Muscle layer of duodenum (tissue), 2 donors: ENCODE data around the gene MAP4K5.

ENCODE experiments used
- H3K27ac ChIP-seq: one replicate; pipeline ENCODE4 v1.7.0; 2013; ENCODE audit warnings: mild to moderate bottlenecking, low read length
- H3K27me3 ChIP-seq: one replicate; pipeline ENCODE4 v1.7.0; 2013; ENCODE audit warnings: low read depth, mild to moderate bottlenecking, control low read depth, low read length
- H3K36me3 ChIP-seq, 2 donors: one replicate each; pipeline ENCODE4 v1.7.0; 2013; ENCODE audit warnings: low read length in 2 of 2, control low read depth in 1 of 2, mild to moderate bottlenecking in 1 of 2; ENCODE audit not compliant: insufficient read depth in 2 of 2, control insufficient read depth in 1 of 2
- H3K4me1 ChIP-seq, 2 donors: one replicate each; pipeline ENCODE4 v1.7.0; 2013; ENCODE audit warnings: low read length in 2 of 2, mild to moderate bottlenecking in 2 of 2, control low read depth in 1 of 2, moderate library complexity in 1 of 2; ENCODE audit not compliant: insufficient read depth in 2 of 2, control insufficient read depth in 1 of 2
- H3K4me3 ChIP-seq, 2 donors: one replicate each; pipeline ENCODE4 v1.7.0; 2013; ENCODE audit warnings: low read length in 2 of 2, low read depth in 1 of 2, mild to moderate bottlenecking in 1 of 2
- H3K9me3 ChIP-seq, 2 donors: one replicate each; pipeline ENCODE4 v1.7.0; 2013; ENCODE audit warnings: low read length in 2 of 2, control low read depth in 1 of 2, mild to moderate bottlenecking in 1 of 2; ENCODE audit not compliant: control insufficient read depth in 1 of 2
- donor health status: healthy.

The MAP4K5 gene

DNA sequence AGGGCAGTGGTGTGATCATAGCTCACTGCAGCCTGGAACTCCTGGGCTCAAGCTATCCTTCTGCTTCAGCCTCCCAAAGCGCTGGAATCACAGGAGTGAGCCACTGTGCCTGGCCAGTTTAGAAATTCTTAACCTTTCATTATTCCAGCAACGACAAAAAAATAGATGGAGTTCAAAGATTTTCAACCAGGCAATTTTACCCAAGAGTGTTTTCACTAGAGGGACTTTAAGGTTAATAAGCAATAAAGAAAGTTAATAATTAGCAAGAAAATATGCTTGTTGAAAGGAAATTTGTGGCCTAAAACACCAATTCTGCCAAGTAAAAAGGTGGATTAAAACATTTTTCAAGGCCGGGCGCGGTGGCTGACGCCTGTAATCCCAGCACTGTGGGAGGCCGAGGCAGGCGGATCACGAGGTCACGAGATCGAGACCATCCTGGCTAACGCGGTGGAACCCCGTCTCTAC lies 150.5 kb downstream of the MAP4K5 start:
- no peaks in the 10 kb centered on the region for H3K4me1 ChIP-seq

DNA sequence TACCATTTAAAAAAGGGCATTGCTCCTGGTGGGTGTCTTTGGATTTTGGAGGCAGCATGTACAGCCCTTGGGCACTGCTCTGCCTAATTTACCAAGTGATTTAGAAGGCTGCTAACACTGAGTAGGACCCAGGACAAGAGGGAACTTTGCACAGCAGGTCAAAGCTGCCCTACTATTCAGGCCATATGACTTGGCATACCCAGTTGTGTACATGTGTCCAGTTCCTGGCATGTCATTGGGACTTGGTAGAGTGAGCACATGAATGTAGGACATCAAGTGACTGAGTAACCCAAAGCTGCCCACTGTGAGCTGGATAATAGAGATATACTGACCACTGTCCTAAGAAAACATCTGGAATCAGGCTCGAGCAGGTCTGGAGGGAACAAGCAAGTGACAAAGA lies 151.4 kb downstream of the MAP4K5 start:
- Histone ChIP-seq H3K4me3 (no peak overlapping the region), H3K27me3 (no peaks in the 10 kb centered on the region), H3K36me3 (no peaks in the 10 kb centered on the region), H3K4me1 (no peaks in the 10 kb centered on the region), H3K9me3 (no peaks in the 10 kb centered on the region), H3K27ac (no peak overlapping the region)

More for the DNA sequence above, 150.5 kb downstream of the MAP4K5 start:
- Histone ChIP-seq H3K27ac (no peak overlapping the region), H3K27me3 (no peaks in the 10 kb centered on the region), H3K9me3 (no peaks in the 10 kb centered on the region), H3K4me3 (no peak overlapping the region), H3K36me3 (no peaks in the 10 kb centered on the region)

GRCh38 chr14:50380455-50380854 lies 151.9 kb downstream of the MAP4K5 start:
- Histone ChIP-seq H3K4me3 (no peak overlapping the region), H3K27ac (no peak overlapping the region), H3K36me3 (no peaks in the 10 kb centered on the region), H3K4me1 (no peaks in the 10 kb centered on the region), H3K9me3 (no peaks in the 10 kb centered on the region), H3K27me3 (no peaks in the 10 kb centered on the region)

DNA sequence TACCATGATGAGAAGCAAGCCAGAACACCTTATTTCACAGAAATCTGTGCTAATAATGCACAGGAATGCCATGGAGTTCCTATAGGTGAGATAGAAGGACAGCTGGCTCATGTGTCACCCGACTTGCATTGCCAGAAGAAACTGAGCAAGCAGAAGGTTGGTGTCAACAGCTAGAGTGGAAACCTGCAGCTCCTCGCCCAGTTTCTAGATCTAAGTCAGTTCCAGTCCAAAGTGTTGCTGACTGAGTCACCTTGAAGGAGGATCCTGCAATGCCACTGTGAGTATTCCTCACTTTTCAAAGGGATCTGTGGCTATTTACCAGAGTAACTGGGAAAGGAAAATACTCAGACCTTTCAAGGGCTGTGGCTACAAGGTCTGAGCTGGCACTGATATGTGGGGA lies 152.8 kb downstream of the MAP4K5 start:
- H3K27ac ChIP-seq, result no peak overlapping the region
- H3K27me3 ChIP-seq, result no peaks in the 10 kb centered on the region
- H3K9me3 ChIP-seq, result no peaks in the 10 kb centered on the region
- H3K4me3 ChIP-seq, result no peak overlapping the region
- H3K36me3 ChIP-seq, result no peaks in the 10 kb centered on the region
- no peaks in the 10 kb centered on the region for H3K4me1 ChIP-seq

- H3K4me3 ChIP-seq, result no peak overlapping the region
- no peaks in the 10 kb centered on the region for H3K4me1 ChIP-seq
- H3K27ac ChIP-seq, result no peak overlapping the region
- H3K36me3 ChIP-seq, result no peaks in the 10 kb centered on the region
- H3K9me3 ChIP-seq, result no peaks in the 10 kb centered on the region
- no peaks in the 10 kb centered on the region for H3K27me3 ChIP-seq
Observed at GRCh38 chr14:50377550-50378085, 154.8 kb downstream of the MAP4K5 start.

DNA sequence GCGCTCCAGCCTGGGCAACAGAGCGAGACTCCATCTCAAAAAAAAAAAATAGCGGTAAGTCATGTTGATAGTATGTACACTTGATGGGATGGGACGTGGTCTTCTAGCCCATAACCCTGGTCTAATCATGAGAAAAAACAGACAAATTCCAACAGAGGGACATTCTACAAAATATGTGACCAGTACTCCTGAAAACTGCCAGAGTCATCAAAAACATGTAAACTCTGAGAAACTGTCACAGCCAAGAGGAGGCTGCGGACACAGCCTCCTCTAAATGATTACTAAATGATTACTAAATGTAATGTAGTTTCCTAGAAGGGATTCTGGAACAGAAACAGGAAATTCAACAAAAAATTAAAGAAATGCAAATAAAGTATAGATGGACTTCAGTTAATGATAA lies 156.6 kb downstream of the MAP4K5 start:
- Histone ChIP-seq H3K4me3 (no peak overlapping the region), H3K9me3 (no peaks in the 10 kb centered on the region), H3K27me3 (no peaks in the 10 kb centered on the region), H3K27ac (no peak overlapping the region), H3K4me1 (no peaks in the 10 kb centered on the region), H3K36me3 (no peaks in the 10 kb centered on the region)

GRCh38 chr14:50373959-50374358 lies 158.4 kb downstream of the MAP4K5 start:
- H3K36me3 ChIP-seq, result no peaks in the 10 kb centered on the region
- no peak overlapping the region for H3K27ac ChIP-seq
- no peaks in the 10 kb centered on the region for H3K27me3 ChIP-seq
- H3K9me3 ChIP-seq, result no peaks in the 10 kb centered on the region
- H3K4me3 ChIP-seq, result no peak overlapping the region
- H3K4me1 ChIP-seq, result no peaks in the 10 kb centered on the region

DNA sequence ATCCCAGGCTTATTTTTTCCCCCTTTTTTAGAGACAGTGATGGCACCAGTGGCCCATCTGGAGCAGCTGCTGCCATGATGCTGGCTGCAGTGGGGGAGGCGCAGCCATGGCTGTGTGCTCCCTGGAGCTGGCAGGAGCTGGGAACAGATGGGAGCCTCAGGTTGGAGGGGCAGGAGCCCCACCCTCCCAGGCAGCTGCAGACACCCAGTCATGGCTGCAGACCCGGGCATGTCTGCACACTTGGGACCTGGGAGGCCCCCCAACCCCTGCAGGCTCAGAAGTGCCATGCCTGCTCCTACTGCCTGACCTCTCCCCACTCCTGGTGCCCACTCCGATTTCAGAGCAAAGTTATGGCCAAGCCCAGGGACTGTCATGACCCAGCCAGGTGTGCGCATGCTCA lies 160.8 kb downstream of the MAP4K5 start:
- H3K27me3 ChIP-seq, result no peaks in the 10 kb centered on the region
- H3K4me1 ChIP-seq, result no peaks in the 10 kb centered on the region
- no peak overlapping the region for H3K27ac ChIP-seq
- no peaks in the 10 kb centered on the region for H3K9me3 ChIP-seq
- no peak overlapping the region for H3K4me3 ChIP-seq
- H3K36me3 ChIP-seq, result no peaks in the 10 kb centered on the region
